ENCODE measurements around the gene NGLY1. TPM values are rescaled to one million over a fixed set of nuclear protein-coding genes. Genes with fewer than 3 reads are reported as not detected.

The NGLY1 gene
- total and polyA plus RNA-seq, 2 donors (not counting 1 experiment from before 2014, with no cell fraction given), result 11.6 to 34.0 TPM

DNA sequence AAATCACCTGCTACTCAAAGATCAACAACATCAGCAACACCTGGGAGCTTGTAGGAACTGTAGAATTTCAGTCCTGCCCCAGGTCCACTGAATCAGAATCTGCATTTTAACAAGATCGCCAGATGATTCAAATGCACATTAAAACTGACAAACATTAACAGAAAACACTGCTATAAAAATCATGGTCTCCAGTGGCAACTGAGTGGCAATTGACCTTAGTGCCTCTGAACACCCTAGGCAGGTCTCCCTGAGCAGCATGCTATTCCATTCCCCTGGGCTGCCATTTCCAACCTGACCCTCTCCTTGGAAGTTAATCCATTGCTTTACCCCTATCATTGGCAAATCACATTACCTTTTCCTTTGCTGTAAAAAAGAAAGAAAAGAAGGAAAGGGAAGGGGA is 95.5 kb downstream of the NGLY1 start:
- no peak for DNase-seq (ENCODE audit: low read depth in 2 of 2)
- Histone ChIP-seq H3K9ac (ENCODE audit: insufficient read depth, low read length) (no peak overlapping the region), H2AFZ (ENCODE audit: low read length) (no peak overlapping the region), H3K27me3 (ENCODE audit: control insufficient read depth, insufficient read depth, low read length) (peaks cover 3% of the 10 kb centered on the region), H3K9me3 (ENCODE audit: control insufficient read depth, insufficient read depth, low read depth, low read length) (no peaks in the 10 kb centered on the region), H3K79me2 (ENCODE audit: control insufficient read depth, insufficient read depth, low read length) (no peaks in the 10 kb centered on the region), H4K20me1 (ENCODE audit: control insufficient read depth, extremely low read depth, insufficient read depth, low read length) (no peaks in the 10 kb centered on the region), H3K27ac (ENCODE audit: insufficient read depth, low read length) (no peak overlapping the region), H3K4me1 (ENCODE audit: control insufficient read depth, extremely low read depth, insufficient read depth, low read length) (no peaks in the 10 kb centered on the region), H3K4me3 (replicated peaks in 1 of 4; ENCODE audit: control extremely low read depth in 1 of 4, insufficient read depth in 1 of 4, low read depth in 3 of 4, low read length in 4 of 4) (no peak overlapping the region), H3K36me3 (ENCODE audit: control insufficient read depth, insufficient read depth, low read length) (no peaks in the 10 kb centered on the region), H3K4me2 (ENCODE audit: extremely low read depth, insufficient read depth, low read length) (no peak overlapping the region)
- TF ChIP-seq, protein P1, sequence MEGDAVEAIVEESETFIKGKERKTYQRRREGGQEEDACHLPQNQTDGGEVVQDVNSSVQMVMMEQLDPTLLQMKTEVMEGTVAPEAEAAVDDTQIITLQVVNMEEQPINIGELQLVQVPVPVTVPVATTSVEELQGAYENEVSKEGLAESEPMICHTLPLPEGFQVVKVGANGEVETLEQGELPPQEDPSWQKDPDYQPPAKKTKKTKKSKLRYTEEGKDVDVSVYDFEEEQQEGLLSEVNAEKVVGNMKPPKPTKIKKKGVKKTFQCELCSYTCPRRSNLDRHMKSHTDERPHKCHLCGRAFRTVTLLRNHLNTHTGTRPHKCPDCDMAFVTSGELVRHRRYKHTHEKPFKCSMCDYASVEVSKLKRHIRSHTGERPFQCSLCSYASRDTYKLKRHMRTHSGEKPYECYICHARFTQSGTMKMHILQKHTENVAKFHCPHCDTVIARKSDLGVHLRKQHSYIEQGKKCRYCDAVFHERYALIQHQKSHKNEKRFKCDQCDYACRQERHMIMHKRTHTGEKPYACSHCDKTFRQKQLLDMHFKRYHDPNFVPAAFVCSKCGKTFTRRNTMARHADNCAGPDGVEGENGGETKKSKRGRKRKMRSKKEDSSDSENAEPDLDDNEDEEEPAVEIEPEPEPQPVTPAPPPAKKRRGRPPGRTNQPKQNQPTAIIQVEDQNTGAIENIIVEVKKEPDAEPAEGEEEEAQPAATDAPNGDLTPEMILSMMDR (conservative IDR thresholded peaks at IDR 0.05 in 1 of 2, IDR thresholded peaks at IDR 0.05 in 1 of 2; ENCODE audit: low read depth in 1 of 2, low read length in 2 of 2), result no peak
- no peak for TF ChIP-seq EZH2 (IDR thresholded peaks at IDR 0.05; ENCODE audit: low read length, missing control alignments)

DNA sequence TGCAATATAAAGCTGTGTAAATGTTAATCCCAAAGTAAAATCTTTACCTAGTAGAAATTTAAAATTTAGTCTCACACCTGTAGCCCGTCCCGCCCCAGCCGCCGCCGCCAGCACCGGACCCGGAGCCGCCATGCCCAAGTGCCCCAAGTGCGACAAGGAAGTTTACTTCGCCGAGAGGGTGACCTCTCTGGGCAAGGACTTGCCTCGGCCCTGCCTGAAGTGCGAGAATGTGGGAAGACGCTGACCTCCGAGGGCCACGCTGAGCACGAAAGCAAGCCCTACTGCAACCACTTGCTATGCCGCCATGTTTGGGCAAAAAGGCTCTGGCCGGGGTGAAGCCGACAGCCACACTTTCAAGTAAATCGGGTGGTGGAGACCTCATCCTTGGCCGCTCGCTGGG is 96.5 kb downstream of the NGLY1 start:
- DNase-seq (ENCODE audit: low read depth in 2 of 2), result no peak
- no peak overlapping the region for H3K9ac ChIP-seq (ENCODE audit: insufficient read depth, low read length)
- H3K36me3 ChIP-seq (ENCODE audit: control insufficient read depth, insufficient read depth, low read length), result no peaks in the 10 kb centered on the region
- no peaks in the 10 kb centered on the region for H3K4me1 ChIP-seq (ENCODE audit: control insufficient read depth, extremely low read depth, insufficient read depth, low read length)
- H3K9me3 ChIP-seq (ENCODE audit: control insufficient read depth, insufficient read depth, low read depth, low read length), result no peaks in the 10 kb centered on the region
- no peaks in the 10 kb centered on the region for H4K20me1 ChIP-seq (ENCODE audit: control insufficient read depth, extremely low read depth, insufficient read depth, low read length)
- no peak overlapping the region for H3K27ac ChIP-seq (ENCODE audit: insufficient read depth, low read length)
- peaks cover 3% of the 10 kb centered on the region for H3K27me3 ChIP-seq (ENCODE audit: control insufficient read depth, insufficient read depth, low read length)
- no peaks in the 10 kb centered on the region for H3K79me2 ChIP-seq (ENCODE audit: control insufficient read depth, insufficient read depth, low read length)
- no peak overlapping the region for H3K4me3 ChIP-seq (replicated peaks in 1 of 4; ENCODE audit: control extremely low read depth in 1 of 4, insufficient read depth in 1 of 4, low read depth in 3 of 4, low read length in 4 of 4)
- H2AFZ ChIP-seq (ENCODE audit: low read length), result no peak overlapping the region
- TF ChIP-seq, protein P1 (conservative IDR thresholded peaks at IDR 0.05 in 1 of 2, IDR thresholded peaks at IDR 0.05 in 1 of 2; ENCODE audit: low read depth in 1 of 2, low read length in 2 of 2), result no peak
- no peak for TF ChIP-seq EZH2 (IDR thresholded peaks at IDR 0.05; ENCODE audit: low read length, missing control alignments)
- H3K4me2 ChIP-seq (ENCODE audit: extremely low read depth, insufficient read depth, low read length), result no peak overlapping the region

DNA sequence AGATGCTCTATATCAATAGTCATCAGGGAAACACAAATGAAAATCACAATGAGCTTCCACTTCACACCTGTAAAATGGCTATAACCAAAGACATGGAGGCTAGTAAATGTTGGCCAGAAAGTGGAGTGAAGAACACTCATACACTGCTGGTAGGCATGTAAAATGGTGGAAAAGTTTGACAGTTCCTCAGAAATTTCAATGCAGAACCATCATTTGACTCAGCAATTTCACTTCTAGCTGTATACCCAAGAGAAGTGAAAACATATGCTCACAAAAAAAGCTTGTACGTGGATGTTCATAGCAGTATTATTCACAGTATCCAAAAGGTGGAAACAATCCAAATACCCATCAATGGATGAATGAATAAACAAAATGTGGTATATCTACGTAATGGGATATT is 99.4 kb downstream of the NGLY1 start:
- H3K4me2 ChIP-seq (ENCODE audit: extremely low read depth, insufficient read depth, low read length), result no peak overlapping the region
- no peaks in the 10 kb centered on the region for H4K20me1 ChIP-seq (ENCODE audit: control insufficient read depth, extremely low read depth, insufficient read depth, low read length)
- TF ChIP-seq, protein P1 (conservative IDR thresholded peaks at IDR 0.05 in 1 of 2, IDR thresholded peaks at IDR 0.05 in 1 of 2; ENCODE audit: low read depth in 1 of 2, low read length in 2 of 2), result no peak
- no peak for TF ChIP-seq EZH2 (IDR thresholded peaks at IDR 0.05; ENCODE audit: low read length, missing control alignments)
- H3K4me1 ChIP-seq (ENCODE audit: control insufficient read depth, extremely low read depth, insufficient read depth, low read length), result no peaks in the 10 kb centered on the region
- H3K27ac ChIP-seq (ENCODE audit: insufficient read depth, low read length), result no peak overlapping the region
- peaks cover 3% of the 10 kb centered on the region for H3K27me3 ChIP-seq (ENCODE audit: control insufficient read depth, insufficient read depth, low read length)
- no peak overlapping the region for H3K9ac ChIP-seq (ENCODE audit: insufficient read depth, low read length)
- no peak for DNase-seq (ENCODE audit: low read depth in 2 of 2)
- H3K79me2 ChIP-seq (ENCODE audit: control insufficient read depth, insufficient read depth, low read length), result no peaks in the 10 kb centered on the region
- H3K36me3 ChIP-seq (ENCODE audit: control insufficient read depth, insufficient read depth, low read length), result no peaks in the 10 kb centered on the region
- H3K9me3 ChIP-seq (ENCODE audit: control insufficient read depth, insufficient read depth, low read depth, low read length), result no peaks in the 10 kb centered on the region
- no peak overlapping the region for H3K4me3 ChIP-seq (replicated peaks in 1 of 4; ENCODE audit: control extremely low read depth in 1 of 4, insufficient read depth in 1 of 4, low read depth in 3 of 4, low read length in 4 of 4)
- H2AFZ ChIP-seq (ENCODE audit: low read length), result no peak overlapping the region

Data from fibroblast of lung (primary cell).